BLaER1 treated with 17β-estradiol and CSF1 and Interleukin-3, amounts not matched to agents 10 nM and 100 nM (cell line): Measurements from ENCODE around the gene NBEAL1.
A peak's percentile ranks its signal among the peaks of the same experiment; 100 is the strongest.
"Not testable (repeated sequence)": the region's sequence is repeated elsewhere in the genome, so short reads cannot be mapped to it uniquely, and the experiment has no call there.

Source experiments
- H3K27ac ChIP-seq, 11 experiments: shearing (Covaris generic); formaldehyde crosslinking; 2 replicates each; pipeline ENCODE4 v1.8.1; 2022
- H3K27me3 ChIP-seq, 11 experiments: shearing (Covaris generic); formaldehyde crosslinking; 2 replicates each; pipeline ENCODE4 v1.8.1; 2022
- H3K36me3 ChIP-seq, 11 experiments: shearing (Covaris generic); formaldehyde crosslinking; 2 replicates each; pipeline ENCODE4 v1.8.1; 2022
- H3K4me1 ChIP-seq, 10 experiments: shearing (Covaris generic); formaldehyde crosslinking; 2 replicates each; pipeline ENCODE4 v1.8.1; 2022
- H3K4me2 ChIP-seq, 11 experiments: shearing (Covaris generic); formaldehyde crosslinking; 2 replicates each; pipeline ENCODE4 v1.8.1; 2022
- H3K4me3 ChIP-seq, 10 experiments: shearing (Covaris generic); formaldehyde crosslinking; 2 replicates each; pipeline ENCODE4 v1.8.1; 2022
- H3K9ac ChIP-seq, 11 experiments: shearing (Covaris generic); formaldehyde crosslinking; 2 replicates each; pipeline ENCODE4 v1.8.1; 2022
- H3K9me3 ChIP-seq, 11 experiments: shearing (Covaris generic); formaldehyde crosslinking; replicated peaks in 1 of 11; 2 replicates each; pipeline ENCODE4 v1.8.1; 2022
- H4K20me1 ChIP-seq, 11 experiments: shearing (Covaris generic); formaldehyde crosslinking; 2 replicates each; pipeline ENCODE4 v1.8.1; 2022
- Cebpa-rat ChIP-seq, 11 experiments: shearing (Covaris generic); IDR thresholded peaks; 2 replicates each; pipeline ENCODE4 v1.8.1; 2022

The NBEAL1 gene

DNA sequence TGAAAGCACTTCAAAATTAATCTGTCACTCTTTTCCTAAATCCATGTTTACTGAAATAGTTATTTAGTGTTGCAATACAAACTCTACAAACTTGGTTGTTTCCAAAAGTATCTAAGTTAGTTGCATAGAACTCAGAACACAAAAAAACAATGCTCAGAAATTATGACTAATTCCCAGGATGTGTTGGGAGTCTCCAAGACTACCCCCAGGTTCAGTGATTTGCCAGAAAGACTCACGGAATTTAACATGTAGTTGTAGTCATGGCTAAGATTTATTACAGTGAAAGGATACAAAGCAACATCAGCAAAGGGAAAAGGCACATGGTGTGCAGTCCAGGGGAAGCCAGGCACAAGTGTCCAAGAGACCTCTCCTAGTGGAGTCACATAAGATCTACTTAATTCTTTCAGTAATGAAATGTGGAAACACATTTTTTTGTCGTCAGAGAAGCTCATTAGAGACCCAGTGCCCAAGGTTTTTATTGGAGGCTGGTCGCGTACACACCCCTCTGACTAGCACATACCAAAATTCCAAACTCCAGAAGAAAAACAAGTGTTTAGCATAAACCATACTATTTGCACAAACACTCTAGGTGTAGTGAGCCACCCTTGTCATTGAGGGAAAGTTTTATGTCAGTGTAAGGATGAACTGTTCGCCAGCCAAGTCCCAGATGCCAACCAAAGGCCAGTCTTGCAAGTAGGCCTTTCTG lies 180.8 kb downstream of the NBEAL1 start:
- no peak overlapping the region for H3K27ac ChIP-seq

DNA sequence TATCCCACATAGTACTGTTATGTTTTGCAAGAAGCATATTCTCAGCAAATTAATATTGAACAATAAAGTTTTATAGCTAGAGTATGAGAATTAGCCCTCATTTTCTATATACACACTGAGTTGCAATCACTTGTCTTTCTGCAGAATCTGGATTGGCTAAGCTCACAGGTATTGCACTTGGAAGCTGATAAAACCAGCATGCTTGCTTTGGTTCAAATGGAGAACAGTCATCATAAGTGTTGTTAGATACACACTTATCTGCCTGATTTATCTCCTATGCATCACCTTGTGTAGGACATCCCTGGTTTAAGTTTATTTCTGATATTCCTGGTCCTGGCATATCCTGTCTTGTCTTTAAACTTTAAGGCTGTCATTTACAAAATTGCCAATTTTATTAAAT lies 186.2 kb downstream of the NBEAL1 start:
- Histone ChIP-seq H4K20me1 (no peaks in the 10 kb centered on the region), H3K4me2 (no peak overlapping the region), H3K9ac (no peak overlapping the region), H3K4me1 (no peaks in the 10 kb centered on the region), H3K36me3 (peaks cover 0 to 57% (median 0%) of the 10 kb centered on the region in 11 experiments; a peak in 4 of 22 replicates), H3K27me3 (no peaks in the 10 kb centered on the region), H3K27ac (no peak overlapping the region), H3K9me3 (no peaks in the 10 kb centered on the region), H3K4me3 (no peak overlapping the region)
- TF ChIP-seq Cebpa-rat (IDR thresholded peaks at IDR 0.05) = no peak

More for the DNA sequence above, 180.8 kb downstream of the NBEAL1 start:
- Histone ChIP-seq H4K20me1 (no peaks in the 10 kb centered on the region), H3K4me2 (no peak overlapping the region), H3K27me3 (no peaks in the 10 kb centered on the region), H3K9me3 (no peaks in the 10 kb centered on the region), H3K9ac (no peak overlapping the region), H3K4me1 (no peaks in the 10 kb centered on the region), H3K36me3 (peaks cover 0 to 69% (median under 1%) of the 10 kb centered on the region in 11 experiments; a peak in 7 of 22 replicates), H3K4me3 (no peak overlapping the region)
- no peak for TF ChIP-seq Cebpa-rat (IDR thresholded peaks at IDR 0.05)

- Histone ChIP-seq H4K20me1 (no peaks in the 10 kb centered on the region), H3K36me3 (peaks cover 0 to 57% (median 0%) of the 10 kb centered on the region in 11 experiments; a peak in 4 of 22 replicates), H3K4me2 (no peak overlapping the region), H3K9ac (no peak overlapping the region), H3K4me3 (no peak overlapping the region), H3K9me3 (no peaks in the 10 kb centered on the region), H3K27ac (no peak overlapping the region), H3K27me3 (no peaks in the 10 kb centered on the region), H3K4me1 (no peaks in the 10 kb centered on the region)
- TF ChIP-seq Cebpa-rat (IDR thresholded peaks at IDR 0.05) = no peak
Measured at GRCh38 chr2:203201426-203201825, 186.8 kb downstream of the NBEAL1 start.

- no peak for TF ChIP-seq Cebpa-rat (IDR thresholded peaks at IDR 0.05)
- H3K27ac ChIP-seq = no peak overlapping the region
- no peak overlapping the region for H3K9ac ChIP-seq
- H3K4me3 ChIP-seq = no peak overlapping the region
- H3K4me2 ChIP-seq = no peak overlapping the region
- peaks cover 0 to 46% (median 0%) of the 10 kb centered on the region in 11 experiments; a peak in 5 of 22 replicates for H3K36me3 ChIP-seq
- no peaks in the 10 kb centered on the region for H3K9me3 ChIP-seq
- H4K20me1 ChIP-seq = no peaks in the 10 kb centered on the region
- H3K27me3 ChIP-seq = no peaks in the 10 kb centered on the region
- no peaks in the 10 kb centered on the region for H3K4me1 ChIP-seq
Measured at GRCh38 chr2:203209538-203209937, 194.9 kb downstream of the NBEAL1 start.

- peaks cover 0 to 6% (median 4%) of the 10 kb centered on the region in 11 experiments; a peak in 5 of 22 replicates for H3K9me3 ChIP-seq
- no peak overlapping the region for H3K9ac ChIP-seq
- no peak overlapping the region for H3K27ac ChIP-seq
- no peaks in the 10 kb centered on the region for H4K20me1 ChIP-seq
- no peak overlapping the region for H3K4me2 ChIP-seq
- no peak overlapping the region for H3K4me3 ChIP-seq
- TF ChIP-seq Cebpa-rat (IDR thresholded peaks at IDR 0.05) = no peak
- H3K36me3 ChIP-seq = no peaks in the 10 kb centered on the region
- H3K27me3 ChIP-seq = no peaks in the 10 kb centered on the region
- H3K4me1 ChIP-seq = no peaks in the 10 kb centered on the region
Measured at GRCh38 chr2:203225423-203226039, 210.9 kb downstream of the NBEAL1 start.

- H3K9ac ChIP-seq, H4K20me1 ChIP-seq, H3K27me3 ChIP-seq, H3K27ac ChIP-seq, H3K36me3 ChIP-seq, H3K4me2 ChIP-seq, H3K9me3 ChIP-seq, H3K4me3 ChIP-seq, H3K4me1 ChIP-seq: not testable (repeated sequence)
Measured at GRCh38 chr2:203229674-203230073, 215.0 kb downstream of the NBEAL1 start.

DNA sequence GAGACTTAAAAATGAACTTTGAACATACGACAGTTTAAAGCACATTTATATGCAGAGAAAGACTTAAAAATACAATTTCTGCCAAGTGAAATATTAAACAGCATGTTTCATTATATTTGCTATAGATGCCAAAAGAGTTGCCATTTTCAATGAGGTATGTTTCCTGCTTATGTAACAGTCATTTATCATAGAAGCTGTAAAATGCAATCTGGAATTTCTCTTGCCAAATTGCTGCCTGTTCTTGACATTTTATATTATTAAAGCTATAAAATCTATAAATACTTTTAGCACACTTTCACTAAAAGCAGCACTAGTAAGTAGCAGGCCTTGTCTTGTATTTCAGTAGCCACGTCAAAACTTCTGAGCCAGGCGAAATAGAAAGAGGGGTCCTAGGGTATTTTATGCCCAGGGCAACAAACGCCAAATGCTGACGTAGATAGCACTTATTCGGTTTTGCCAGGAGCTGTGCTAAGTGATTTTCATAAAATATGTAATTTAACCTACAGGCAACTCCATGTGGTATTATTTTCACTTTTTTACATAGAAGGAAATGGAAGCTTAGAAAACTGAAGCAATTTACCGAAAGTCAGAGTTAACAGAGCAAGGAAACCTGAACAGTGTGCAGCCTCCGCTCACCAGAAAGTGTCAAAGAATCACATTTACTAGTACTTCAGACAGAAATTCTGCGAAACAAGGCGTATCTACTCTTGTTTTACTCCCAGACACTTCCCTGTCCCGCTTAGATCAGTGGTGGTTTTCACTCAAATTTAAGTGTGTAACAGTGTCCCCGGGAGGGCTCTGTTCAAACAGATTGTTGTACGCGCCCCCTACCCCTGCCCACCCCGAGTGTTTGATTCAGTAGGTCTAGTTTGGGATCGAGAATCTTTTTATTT lies 222.9 kb downstream of the NBEAL1 start:
- Histone ChIP-seq H3K36me3 (peaks cover 4 to 15% (median 11%) of the 10 kb centered on the region in 11 experiments; a peak in 20 of 22 replicates), H3K27me3 (no peaks in the 10 kb centered on the region), H3K4me1 (peaks cover 13 to 30% (median 23%) of the 10 kb centered on the region in 10 experiments), H4K20me1 (peaks cover 0 to 26% (median 7%) of the 10 kb centered on the region in 11 experiments; a peak in 12 of 22 replicates), H3K27ac (peak overlapping the region in 5 of 11 experiments; percentile 89 to 96 (median 93); a peak in 8 of 22 replicates), H3K4me2 (peak overlapping the region; percentile 63 to 92 (median 79)), H3K9ac (peak overlapping the region in 8 of 11 experiments; percentile 83 to 94 (median 91); a peak in 13 of 22 replicates), H3K9me3 (no peaks in the 10 kb centered on the region), H3K4me3 (peak overlapping the region; percentile 74 to 95 (median 79); a peak in 16 of 20 replicates)
- no peak for TF ChIP-seq Cebpa-rat (IDR thresholded peaks at IDR 0.05)

GRCh38 chr2:203238292-203238703 lies 223.6 kb downstream of the NBEAL1 start:
- Histone ChIP-seq H3K27ac (peak overlapping the region; percentile 15 to 96 (median 92); a peak in 21 of 22 replicates), H3K4me3 (peak overlapping the region; percentile 74 to 95 (median 79)), H4K20me1 (peaks cover 0 to 33% (median 7%) of the 10 kb centered on the region in 11 experiments; a peak in 12 of 22 replicates), H3K9me3 (no peaks in the 10 kb centered on the region), H3K27me3 (no peaks in the 10 kb centered on the region), H3K4me2 (peak overlapping the region; percentile 63 to 92 (median 79)), H3K36me3 (peaks cover 11 to 22% (median 18%) of the 10 kb centered on the region in 11 experiments; a peak in 21 of 22 replicates), H3K9ac (peak overlapping the region; percentile 83 to 94 (median 90)), H3K4me1 (peaks cover 13 to 30% (median 23%) of the 10 kb centered on the region in 10 experiments)
- TF ChIP-seq Cebpa-rat (IDR thresholded peaks at IDR 0.05) = no peak
